HepG2 (cell line): ENCODE data around the gene CYP11A1. TPM values are rescaled to one million over a fixed set of nuclear protein-coding genes. Genes with fewer than 3 reads are reported as not detected.

ENCODE experiments used
- ATAC-seq: fragments of 200-7000 bp; cut with Tn5 transposase; 3 replicates; pipeline ENCODE4 v1.9.1; 2020; ENCODE audit warnings: mild to moderate bottlenecking, moderate library complexity
- BruUV-seq: library from RNA; stranded (reverse); fragments of 400-500 nt; replicated peaks from 2 replicates; lab custom pipeline; 2021; lab: Mats Ljungman, UMichigan
- CTCF ChIA-PET: fragments of 300-600 bp; formaldehyde crosslinking; extraction: SDS; loops from one replicate; lab custom pipeline; 2021; ENCODE audit warnings: low total read pairs, inconsistent platforms, low intra/inter-chr PET ratio; lab: Yijun Ruan, JAX
- POLR2A ChIA-PET: fragments of 350-600 bp; sonication (Branson Sonifier 250); formaldehyde crosslinking; loops from one replicate; lab custom pipeline; 2020; ENCODE audit warnings: antibody characterized with exemption, inconsistent platforms; lab: Yijun Ruan, JAX
- DNase-seq: peaks from one replicate; pipeline ENCODE4 v3.0.0-alpha.2; 2015; ENCODE audit warnings: low spot score
- FAIRE-seq: peaks from 3 replicates; lab custom pipeline; 2011; peaks lifted over from hg19 to GRCh38; lab: Jason Lieb, UNC
- H2AFZ ChIP-seq: one replicate; pipeline ENCODE4 v1.6.1; 2011; ENCODE audit warnings: low read length, inconsistent platforms
- H3K27ac ChIP-seq: fragments of 300-600 bp; 3 replicates; pipeline ENCODE4 v1.8.0; 2011; ENCODE audit warnings: mixed run types, mild to moderate bottlenecking, mixed read lengths, low read length, inconsistent platforms; ENCODE audit not compliant: insufficient read depth; ENCODE audit errors: extremely low read length
- H3K27me3 ChIP-seq, 2 experiments: fragments of 200-600 bp in 1 of 2; 2 replicates in 1 of 2; 3 replicates in 1 of 2; pipeline versions ENCODE4 v1.6.0 to v1.8.0; 2011; ENCODE audit warnings: low read length in 2 of 2, mild to moderate bottlenecking in 2 of 2, moderate library complexity in 2 of 2, inconsistent platforms in 1 of 2; ENCODE audit not compliant: insufficient read depth in 2 of 2, control insufficient read depth in 1 of 2
- H3K36me3 ChIP-seq, 2 experiments: fragments of 200-600 bp in 1 of 2; replicated peaks in 1 of 2; 2 replicates in 1 of 2; 3 replicates in 1 of 2; pipeline versions ENCODE4 v1.5.1 to v1.8.0; 2011; ENCODE audit warnings: low read length in 2 of 2, inconsistent platforms in 1 of 2; ENCODE audit not compliant: insufficient read depth in 2 of 2, control insufficient read depth in 1 of 2
- H3K4me1 ChIP-seq: 2 replicates; pipeline ENCODE4 v1.5.1; 2012; ENCODE audit warnings: low read length, inconsistent platforms; ENCODE audit not compliant: insufficient read depth
- H3K4me2 ChIP-seq: 2 replicates; pipeline ENCODE4 v1.6.0; 2011; ENCODE audit warnings: low read depth, low read length, inconsistent platforms
- H3K4me3 ChIP-seq, 3 experiments: fragments of 200-600 bp in 1 of 3; sonication (generic), shearing (Covaris generic) in 1 of 3; replicated peaks in 1 of 3; 2 replicates each; pipeline ENCODE4 v1.5.1; 2011 to 2016; ENCODE audit warnings: low read length in 3 of 3, inconsistent platforms in 2 of 3, low read depth in 2 of 3, mild to moderate bottlenecking in 2 of 3, control low read depth in 1 of 3, mixed read lengths in 1 of 3; ENCODE audit not compliant: insufficient read depth in 1 of 3
- H3K79me2 ChIP-seq: one replicate; pipeline ENCODE4 v1.6.1; 2011; ENCODE audit warnings: low read length, inconsistent platforms; ENCODE audit not compliant: insufficient read depth
- H3K9ac ChIP-seq: 2 replicates; pipeline ENCODE4 v1.6.0; 2011; ENCODE audit warnings: mild to moderate bottlenecking, low read depth, low read length, inconsistent platforms; ENCODE audit not compliant: insufficient read depth
- H3K9me3 ChIP-seq: 2 replicates; pipeline ENCODE4 v1.5.1; 2012; ENCODE audit warnings: mild to moderate bottlenecking, low read length
- H4K20me1 ChIP-seq: 2 replicates; pipeline ENCODE4 v1.6.0; 2011; ENCODE audit warnings: inconsistent platforms, mild to moderate bottlenecking, low read length, moderate library complexity; ENCODE audit not compliant: insufficient read depth
- EED ChIP-seq: sonication (generic); formaldehyde crosslinking; IDR thresholded peaks from 2 replicates; pipeline ENCODE4 v1.5.0; 2020; ENCODE audit warnings: mild to moderate bottlenecking, missing genetic modification reagents
- FIP1L1 ChIP-seq: fragments of 200-400 bp; formaldehyde crosslinking; IDR thresholded peaks from 2 replicates; pipeline ENCODE4 v1.6.1; 2018; ENCODE audit warnings: low read depth, mild to moderate bottlenecking, low read length, moderate library complexity, borderline replicate concordance; ENCODE audit not compliant: insufficient read depth
- HNRNPL ChIP-seq: fragments of 200-400 bp; formaldehyde crosslinking; IDR thresholded peaks from 2 replicates; pipeline ENCODE4 v1.6.1; 2017; ENCODE audit warnings: mild to moderate bottlenecking, low read depth, low read length
- KMT2B ChIP-seq: IDR thresholded peaks from 2 replicates; pipeline ENCODE4 v1.6.1; 2016; ENCODE audit warnings: missing genetic modification reagents, missing compliant biosample characterization
- RBM22 ChIP-seq: fragments of 200-400 bp; formaldehyde crosslinking; optimal IDR thresholded peaks from 2 replicates; pipeline ENCODE3; 2017; ENCODE audit warnings: mild to moderate bottlenecking, low read length, moderate library complexity
- SNAI1 ChIP-seq: sonication (generic); formaldehyde crosslinking; IDR thresholded peaks from 2 replicates; pipeline ENCODE4 v1.5.0; 2020; ENCODE audit warnings: mild to moderate bottlenecking, missing genetic modification reagents, borderline replicate concordance
- SRY ChIP-seq: sonication (generic); formaldehyde crosslinking; IDR thresholded peaks from 2 replicates; pipeline ENCODE4 v1.8.0; 2022; ENCODE audit warnings: mild to moderate bottlenecking, missing genetic modification reagents
- ZFY ChIP-seq: sonication (generic); formaldehyde crosslinking; IDR thresholded peaks from 2 replicates; pipeline ENCODE4 v1.4.0; 2020; ENCODE audit warnings: missing genetic modification reagents
- ZNF644 ChIP-seq: IDR thresholded peaks from 2 replicates; pipeline ENCODE4 v1.6.1; 2016; ENCODE audit warnings: low read depth
- ZNF776 ChIP-seq: sonication (generic); formaldehyde crosslinking; IDR thresholded peaks from 2 replicates; pipeline ENCODE4 v1.4.0; 2020; ENCODE audit warnings: mild to moderate bottlenecking, missing genetic modification reagents
- WGBS: methylation state at CpG from one replicate; pipeline ENCODE4 v1.1.6; 2017; ENCODE audit warnings: low lambda C conversion rate; 5-methylcytosine and 5-hydroxymethylcytosine counted together
- in situ Hi-C: cut with HindIII; loops from 2 replicates; pipeline ENCODE4 v1.10.0; 2017; ENCODE audit warnings: low pct_unique_long_range_greater_than_20kb; ENCODE audit not compliant: extremely low pct_ligation_motif_present
- intact Hi-C: fragments of 100-400 bp; cut with micrococcal nuclease; formaldehyde crosslinking; loops from one replicate; pipeline ENCODE4 v1.10.0; 2022; ENCODE audit not compliant: unreplicated experiment
- polyA plus RNA-seq, 8 experiments: library from polyadenylated mRNA; depleted of rRNA in 3 of 8; stranded (reverse) in 7 of 8; unstranded in 1 of 8; fragments of >200 nt; fragmentation: Illumina TruSeq in 4 of 8; extraction: Trizol in 4 of 8; gene quantifications; 2 replicates each; pipeline versions ENCODE4 v1.2.1 to v1.2.3, GENCODE V29; 2011 to 2016; ENCODE audit warnings: low read depth in 4 of 8, missing spikeins in 1 of 8, mixed read lengths in 1 of 8; ENCODE audit not compliant: insufficient read depth in 1 of 8
- total RNA-seq, 5 experiments: library from RNA; depleted of rRNA; stranded (reverse); fragments of >200 nt; fragmentation: Illumina TruSeq; extraction: Trizol; gene quantifications; 2 replicates each; pipeline ENCODE4 v1.2.3, GENCODE V29; 2016; ENCODE audit warnings: low read depth in 1 of 5
- TF ChIP-seq, protein P1 (sequence below): sonication (generic); formaldehyde crosslinking; IDR thresholded peaks from 2 replicates; pipeline ENCODE4 v1.8.0; 2022; ENCODE audit warnings: missing genetic modification reagents, mild to moderate bottlenecking, inconsistent platforms, borderline replicate concordance
- TF ChIP-seq, protein P2 (sequence below), 2 experiments: sonication (generic) in 1 of 2; formaldehyde crosslinking in 1 of 2; IDR thresholded peaks; 2 replicates each; pipeline versions ENCODE4 v1.4.0 to v1.6.1; 2018 to 2020; ENCODE audit warnings: missing genetic modification reagents in 2 of 2, borderline replicate concordance in 1 of 2, low read depth in 1 of 2, mild to moderate bottlenecking in 1 of 2, missing biosample characterization in 1 of 2

Gene CYP11A1
- total and polyA plus RNA-seq, 2 of the 13 experiments (the other 11 are each of a cell fraction or from before 2014, with no cell fraction given): 0.66 to 0.92 TPM

DNA sequence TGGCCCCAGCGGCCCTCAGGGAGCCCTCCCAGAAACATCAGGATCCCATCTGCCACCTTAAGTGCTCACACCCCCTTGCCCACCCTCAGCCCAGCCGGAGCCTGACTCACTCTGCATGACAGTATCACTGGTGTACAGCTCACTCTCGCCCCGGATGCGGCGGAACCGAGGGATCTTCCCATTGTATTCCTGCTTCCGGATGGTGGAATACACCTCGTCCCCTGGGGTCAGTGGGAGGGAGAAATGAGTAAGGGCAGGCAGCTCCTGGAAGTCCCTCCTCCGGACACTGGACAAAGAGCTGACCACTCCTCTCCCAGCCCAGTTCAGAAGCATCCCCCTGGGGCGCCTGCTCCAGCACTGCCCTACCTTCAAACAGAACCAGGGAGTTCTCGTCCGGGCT is 49.8 kb upstream of the CYP11A1 start:
- POLR2A ChIA-PET: no interaction called here
- no peaks in the 10 kb centered on the region for H3K27me3 ChIP-seq
- TF ChIP-seq FIP1L1: no peak
- TF ChIP-seq, protein P1, sequence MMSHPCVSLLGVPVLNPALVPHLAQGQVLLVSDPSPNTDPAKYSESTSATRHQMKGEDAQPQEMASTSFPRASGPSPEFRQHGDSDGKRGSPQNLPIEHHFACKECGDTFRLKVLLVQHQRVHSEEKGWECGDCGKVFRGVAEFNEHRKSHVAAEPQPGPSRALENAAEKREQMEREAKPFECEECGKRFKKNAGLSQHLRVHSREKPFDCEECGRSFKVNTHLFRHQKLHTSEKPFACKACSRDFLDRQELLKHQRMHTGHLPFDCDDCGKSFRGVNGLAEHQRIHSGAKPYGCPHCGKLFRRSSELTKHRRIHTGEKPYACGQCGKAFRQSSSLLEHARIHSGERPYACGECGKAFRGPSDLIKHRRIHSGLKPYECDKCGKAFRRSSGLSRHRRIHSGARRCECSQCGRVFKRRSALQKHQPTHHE: no peak
- TF ChIP-seq ZNF644 (CRISPR knock-in tag): no peak
- TF ChIP-seq KMT2B (CRISPR knock-in tag): no peak
- no peak for TF ChIP-seq SRY (CRISPR knock-in tag)
- no peak for TF ChIP-seq SNAI1 (CRISPR knock-in tag)
- TF ChIP-seq, protein P2, sequence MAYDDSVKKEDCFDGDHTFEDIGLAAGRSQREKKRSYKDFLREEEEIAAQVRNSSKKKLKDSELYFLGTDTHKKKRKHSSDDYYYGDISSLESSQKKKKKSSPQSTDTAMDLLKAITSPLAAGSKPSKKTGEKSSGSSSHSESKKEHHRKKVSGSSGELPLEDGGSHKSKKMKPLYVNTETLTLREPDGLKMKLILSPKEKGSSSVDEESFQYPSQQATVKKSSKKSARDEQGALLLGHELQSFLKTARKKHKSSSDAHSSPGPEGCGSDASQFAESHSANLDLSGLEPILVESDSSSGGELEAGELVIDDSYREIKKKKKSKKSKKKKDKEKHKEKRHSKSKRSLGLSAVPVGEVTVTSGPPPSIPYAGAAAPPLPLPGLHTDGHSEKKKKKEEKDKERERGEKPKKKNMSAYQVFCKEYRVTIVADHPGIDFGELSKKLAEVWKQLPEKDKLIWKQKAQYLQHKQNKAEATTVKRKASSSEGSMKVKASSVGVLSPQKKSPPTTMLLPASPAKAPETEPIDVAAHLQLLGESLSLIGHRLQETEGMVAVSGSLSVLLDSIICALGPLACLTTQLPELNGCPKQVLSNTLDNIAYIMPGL (CRISPR knock-in tag; IDR thresholded peaks at IDR 0.05; ENCODE audit: borderline replicate concordance in 1 of 2, low read depth in 1 of 2): no peak
- TF ChIP-seq RBM22: no peak
- no peak for TF ChIP-seq ZNF776 (CRISPR knock-in tag)
- no peak for TF ChIP-seq EED (CRISPR knock-in tag)
- TF ChIP-seq HNRNPL: no peak
- TF ChIP-seq ZFY (CRISPR knock-in tag): no peak
- TF ChIP-seq, all 625 proteins: peak for 0
- ATAC-seq (no peak), FAIRE-seq (no peak), DNase-seq (no peak)
- Histone ChIP-seq H3K4me3 (no peak overlapping the region), H3K27ac (no peak overlapping the region), H3K4me2 (no peak overlapping the region), H3K79me2 (peaks cover 34% of the 10 kb centered on the region), H2AFZ (no peak overlapping the region), H3K36me3 (peaks cover 26 to 58% of the 10 kb centered on the region in 2 experiments), H4K20me1 (no peaks in the 10 kb centered on the region), H3K9ac (no peak overlapping the region), H3K9me3 (no peaks in the 10 kb centered on the region), H3K4me1 (peaks cover 42% of the 10 kb centered on the region)
- no TSS peak for BruUV-seq
- 88% methylated on average over 8 of the region's 13 CpGs for WGBS
- in situ Hi-C loops: no loop called here
- intact Hi-C loops: no loop called here
- CTCF ChIA-PET: no interaction called here
